ENCODE results near the gene RASL12.

RASL12 gene

DNA sequence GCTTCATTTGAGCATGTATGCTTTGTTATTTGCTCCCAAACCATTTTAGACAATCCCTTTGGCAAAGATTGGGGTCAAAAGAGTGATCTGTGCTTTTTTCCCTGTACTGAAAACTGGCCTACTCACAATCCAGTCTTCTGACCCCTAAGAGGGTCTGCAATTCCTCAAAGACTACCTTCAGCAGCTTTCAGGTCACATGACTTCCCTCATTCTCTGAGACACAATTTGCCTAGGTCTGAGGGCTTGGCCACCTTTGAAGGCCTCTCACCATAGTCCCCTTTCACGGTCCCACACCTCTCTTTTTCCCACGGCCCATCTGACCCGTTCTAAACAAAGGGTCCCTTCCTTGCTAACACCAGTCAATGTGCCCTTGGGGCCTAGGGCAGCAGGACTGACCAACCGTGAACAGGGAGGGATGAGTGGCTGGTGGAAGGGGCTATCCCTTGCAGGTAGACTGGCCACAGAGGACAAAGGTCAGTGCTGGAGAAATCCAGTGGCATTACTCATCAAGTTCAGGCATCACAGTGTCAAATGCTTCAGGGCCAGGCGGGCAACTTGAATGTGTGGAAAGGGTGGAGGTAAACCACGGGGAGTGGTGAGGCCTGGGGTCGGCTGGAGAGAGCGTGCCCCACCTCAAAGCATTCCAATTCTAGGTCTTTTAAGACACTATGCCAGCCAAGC, 10.8 kb downstream of the RASL12 start:
- DNase-seq (ENCODE audit: low read depth in 1 of 2, low spot score in 1 of 2) = no peak
- Histone ChIP-seq H3K27me3 (ENCODE audit: insufficient read depth, poor library complexity, severe bottlenecking) (no peaks in the 10 kb centered on the region), H3K27ac (replicated peaks) (no peak overlapping the region), H3K4me3 (replicated peaks; ENCODE audit: insufficient read depth, low read length) (no peak overlapping the region)
- TF ChIP-seq SPI1 (IDR thresholded peaks at IDR 0.05; ENCODE audit: borderline replicate concordance, low read depth) (no peak), GABPA (IDR thresholded peaks at IDR 0.05; ENCODE audit: low read depth) (no peak), POLR2AphosphoS5 (IDR thresholded peaks at IDR 0.05; ENCODE audit: low read depth) (no peak)
- TF ChIP-seq, protein P1, sequence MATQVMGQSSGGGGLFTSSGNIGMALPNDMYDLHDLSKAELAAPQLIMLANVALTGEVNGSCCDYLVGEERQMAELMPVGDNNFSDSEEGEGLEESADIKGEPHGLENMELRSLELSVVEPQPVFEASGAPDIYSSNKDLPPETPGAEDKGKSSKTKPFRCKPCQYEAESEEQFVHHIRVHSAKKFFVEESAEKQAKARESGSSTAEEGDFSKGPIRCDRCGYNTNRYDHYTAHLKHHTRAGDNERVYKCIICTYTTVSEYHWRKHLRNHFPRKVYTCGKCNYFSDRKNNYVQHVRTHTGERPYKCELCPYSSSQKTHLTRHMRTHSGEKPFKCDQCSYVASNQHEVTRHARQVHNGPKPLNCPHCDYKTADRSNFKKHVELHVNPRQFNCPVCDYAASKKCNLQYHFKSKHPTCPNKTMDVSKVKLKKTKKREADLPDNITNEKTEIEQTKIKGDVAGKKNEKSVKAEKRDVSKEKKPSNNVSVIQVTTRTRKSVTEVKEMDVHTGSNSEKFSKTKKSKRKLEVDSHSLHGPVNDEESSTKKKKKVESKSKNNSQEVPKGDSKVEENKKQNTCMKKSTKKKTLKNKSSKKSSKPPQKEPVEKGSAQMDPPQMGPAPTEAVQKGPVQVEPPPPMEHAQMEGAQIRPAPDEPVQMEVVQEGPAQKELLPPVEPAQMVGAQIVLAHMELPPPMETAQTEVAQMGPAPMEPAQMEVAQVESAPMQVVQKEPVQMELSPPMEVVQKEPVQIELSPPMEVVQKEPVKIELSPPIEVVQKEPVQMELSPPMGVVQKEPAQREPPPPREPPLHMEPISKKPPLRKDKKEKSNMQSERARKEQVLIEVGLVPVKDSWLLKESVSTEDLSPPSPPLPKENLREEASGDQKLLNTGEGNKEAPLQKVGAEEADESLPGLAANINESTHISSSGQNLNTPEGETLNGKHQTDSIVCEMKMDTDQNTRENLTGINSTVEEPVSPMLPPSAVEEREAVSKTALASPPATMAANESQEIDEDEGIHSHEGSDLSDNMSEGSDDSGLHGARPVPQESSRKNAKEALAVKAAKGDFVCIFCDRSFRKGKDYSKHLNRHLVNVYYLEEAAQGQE (IDR thresholded peaks at IDR 0.05; ENCODE audit: insufficient replicate concordance, low read depth) = no peak
- TF ChIP-seq, protein P2, sequence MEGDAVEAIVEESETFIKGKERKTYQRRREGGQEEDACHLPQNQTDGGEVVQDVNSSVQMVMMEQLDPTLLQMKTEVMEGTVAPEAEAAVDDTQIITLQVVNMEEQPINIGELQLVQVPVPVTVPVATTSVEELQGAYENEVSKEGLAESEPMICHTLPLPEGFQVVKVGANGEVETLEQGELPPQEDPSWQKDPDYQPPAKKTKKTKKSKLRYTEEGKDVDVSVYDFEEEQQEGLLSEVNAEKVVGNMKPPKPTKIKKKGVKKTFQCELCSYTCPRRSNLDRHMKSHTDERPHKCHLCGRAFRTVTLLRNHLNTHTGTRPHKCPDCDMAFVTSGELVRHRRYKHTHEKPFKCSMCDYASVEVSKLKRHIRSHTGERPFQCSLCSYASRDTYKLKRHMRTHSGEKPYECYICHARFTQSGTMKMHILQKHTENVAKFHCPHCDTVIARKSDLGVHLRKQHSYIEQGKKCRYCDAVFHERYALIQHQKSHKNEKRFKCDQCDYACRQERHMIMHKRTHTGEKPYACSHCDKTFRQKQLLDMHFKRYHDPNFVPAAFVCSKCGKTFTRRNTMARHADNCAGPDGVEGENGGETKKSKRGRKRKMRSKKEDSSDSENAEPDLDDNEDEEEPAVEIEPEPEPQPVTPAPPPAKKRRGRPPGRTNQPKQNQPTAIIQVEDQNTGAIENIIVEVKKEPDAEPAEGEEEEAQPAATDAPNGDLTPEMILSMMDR (IDR thresholded peaks at IDR 0.05; ENCODE audit: insufficient read depth, low read length) = no peak

DNA sequence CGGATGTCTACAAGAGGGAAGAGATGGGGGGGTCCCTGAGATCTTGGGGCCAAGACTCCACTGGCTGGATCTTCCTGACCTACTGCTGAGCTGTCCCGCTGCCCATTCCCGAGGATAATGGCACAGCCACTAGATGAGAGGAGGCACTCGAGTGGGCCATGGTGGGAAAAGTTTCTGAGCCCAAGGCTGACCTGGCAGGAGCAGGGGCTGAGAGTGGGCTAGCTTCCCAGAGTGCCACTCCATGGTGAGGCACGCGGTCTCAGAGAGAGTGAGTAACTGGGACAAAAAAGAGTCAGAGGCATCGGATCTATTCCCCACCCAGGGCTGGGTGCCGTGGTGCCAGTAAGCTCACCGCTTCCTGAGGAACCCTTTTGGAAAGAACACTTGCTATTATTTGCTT, 11.7 kb downstream of the RASL12 start:
- Histone ChIP-seq H3K4me3 (replicated peaks; ENCODE audit: insufficient read depth, low read length) (no peak overlapping the region), H3K27me3 (ENCODE audit: insufficient read depth, poor library complexity, severe bottlenecking) (no peaks in the 10 kb centered on the region), H3K27ac (replicated peaks) (no peak overlapping the region)
- no peak for DNase-seq (ENCODE audit: low read depth in 1 of 2, low spot score in 1 of 2)
- TF ChIP-seq GABPA (IDR thresholded peaks at IDR 0.05; ENCODE audit: low read depth) (no peak), SPI1 (IDR thresholded peaks at IDR 0.05; ENCODE audit: borderline replicate concordance, low read depth) (no peak), POLR2AphosphoS5 (IDR thresholded peaks at IDR 0.05; ENCODE audit: low read depth) (no peak)
- TF ChIP-seq, protein P2 (IDR thresholded peaks at IDR 0.05; ENCODE audit: insufficient read depth, low read length) = no peak
- TF ChIP-seq, protein P1 (IDR thresholded peaks at IDR 0.05; ENCODE audit: insufficient replicate concordance, low read depth) = no peak

DNA sequence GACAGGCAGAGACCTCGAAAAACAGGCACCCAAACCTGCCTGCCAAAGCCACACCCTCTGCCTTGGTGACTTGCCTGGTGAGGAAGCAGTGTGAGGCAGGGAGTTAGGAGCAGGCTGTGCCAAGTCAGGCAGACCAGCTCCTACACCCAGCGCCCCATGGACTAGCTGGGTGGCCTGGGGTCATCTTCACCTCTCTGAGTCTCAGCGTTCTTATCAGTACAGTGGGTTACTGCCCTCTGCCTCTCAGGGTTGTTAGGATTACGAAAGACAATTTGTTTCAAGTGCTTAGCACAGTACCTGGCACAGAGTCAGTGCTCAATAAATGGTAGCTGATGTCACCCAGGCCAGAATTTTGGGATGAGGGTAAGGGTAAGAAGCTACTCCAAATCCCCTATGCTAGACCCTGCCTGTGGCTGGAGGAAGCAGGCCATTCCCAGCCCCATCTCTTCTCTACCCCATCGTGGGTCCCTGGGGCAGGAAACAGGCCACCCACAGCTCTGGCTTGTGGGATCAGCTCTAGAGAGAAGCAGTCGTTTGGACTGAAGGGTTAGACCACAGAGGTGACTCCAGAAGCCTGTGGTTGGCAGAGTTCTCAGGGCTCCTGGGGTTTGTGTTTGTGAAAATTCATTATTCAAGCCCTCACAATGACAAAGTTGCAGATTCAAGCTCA, 12.5 kb downstream of the RASL12 start:
- Histone ChIP-seq H3K27me3 (ENCODE audit: insufficient read depth, poor library complexity, severe bottlenecking) (no peaks in the 10 kb centered on the region), H3K27ac (replicated peaks) (no peak overlapping the region), H3K4me3 (replicated peaks; ENCODE audit: insufficient read depth, low read length) (no peak overlapping the region)
- TF ChIP-seq SPI1 (IDR thresholded peaks at IDR 0.05; ENCODE audit: borderline replicate concordance, low read depth) = no peak
- TF ChIP-seq, protein P2 (IDR thresholded peaks at IDR 0.05; ENCODE audit: insufficient read depth, low read length) = no peak
- TF ChIP-seq POLR2AphosphoS5 (IDR thresholded peaks at IDR 0.05; ENCODE audit: low read depth) = no peak
- TF ChIP-seq, protein P1 (IDR thresholded peaks at IDR 0.05; ENCODE audit: insufficient replicate concordance, low read depth) = no peak
- TF ChIP-seq GABPA (IDR thresholded peaks at IDR 0.05; ENCODE audit: low read depth) = no peak
- no peak for DNase-seq (ENCODE audit: low read depth in 1 of 2, low spot score in 1 of 2)
